Tibial nerve (tissue), 3 donors: ENCODE data around the gene FUT6.

ENCODE experiments used
- POLR2A ChIP-seq, 2 donors: fragments of 450-650 bp; IDR thresholded peaks; one replicate each; pipeline ENCODE4 v1.6.1; 2017; ENCODE audit warnings: antibody characterized with exemption in 2 of 2, mild to moderate bottlenecking in 2 of 2, moderate library complexity in 2 of 2
- TF ChIP-seq, protein P1 (sequence below), 5 experiments: fragments of 200-600 bp in 3 of 5; fragments of 450-650 bp in 2 of 5; sonication (generic) in 3 of 5; IDR thresholded peaks; one replicate each; pipeline ENCODE4 v1.5.1; 2016 to 2019; ENCODE audit warnings: antibody characterized with exemption in 5 of 5, mild to moderate bottlenecking in 3 of 5, moderate library complexity in 2 of 5

DNA sequence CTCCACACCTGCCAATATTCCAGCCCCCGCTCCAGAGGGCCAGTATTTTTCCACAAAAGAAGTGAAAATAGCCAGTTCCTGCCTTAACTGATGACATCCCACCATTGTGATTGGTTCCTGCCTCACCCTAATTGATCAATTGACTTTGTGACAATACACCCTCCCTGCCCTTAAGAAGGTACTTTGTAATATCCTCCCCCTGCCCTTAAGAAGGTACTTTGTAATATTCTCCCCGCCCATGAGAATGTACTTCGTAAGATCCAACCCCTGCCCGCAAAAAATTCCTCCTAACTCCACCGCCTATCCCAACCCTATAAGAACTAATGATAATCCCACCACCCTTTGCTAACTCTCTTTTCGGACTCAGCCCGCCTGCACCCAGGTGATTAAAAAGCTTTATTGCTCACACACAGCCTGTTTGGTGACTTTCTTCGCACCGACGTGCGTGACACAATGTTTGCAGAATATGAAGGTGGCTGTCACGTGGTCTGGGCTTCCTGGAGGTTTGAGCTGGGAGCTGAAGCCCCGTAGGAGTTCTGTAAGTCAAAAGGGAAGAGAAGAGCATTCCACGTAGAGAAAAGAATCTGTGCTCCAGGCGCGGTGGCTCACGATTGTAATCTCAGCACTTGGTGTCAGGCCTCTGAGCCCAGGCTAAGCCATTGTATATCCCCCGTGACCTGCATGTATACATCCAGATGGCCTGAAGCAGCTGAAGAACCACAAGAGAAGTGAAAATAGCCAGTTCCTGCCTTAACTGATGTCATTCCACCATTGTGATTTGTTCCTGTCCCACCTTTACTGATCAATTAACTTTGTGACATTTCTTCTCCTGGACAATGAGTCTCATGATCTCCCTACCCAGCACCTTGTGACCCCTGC lies 17.9 kb upstream of the FUT6 start:
- TF ChIP-seq, protein P1, sequence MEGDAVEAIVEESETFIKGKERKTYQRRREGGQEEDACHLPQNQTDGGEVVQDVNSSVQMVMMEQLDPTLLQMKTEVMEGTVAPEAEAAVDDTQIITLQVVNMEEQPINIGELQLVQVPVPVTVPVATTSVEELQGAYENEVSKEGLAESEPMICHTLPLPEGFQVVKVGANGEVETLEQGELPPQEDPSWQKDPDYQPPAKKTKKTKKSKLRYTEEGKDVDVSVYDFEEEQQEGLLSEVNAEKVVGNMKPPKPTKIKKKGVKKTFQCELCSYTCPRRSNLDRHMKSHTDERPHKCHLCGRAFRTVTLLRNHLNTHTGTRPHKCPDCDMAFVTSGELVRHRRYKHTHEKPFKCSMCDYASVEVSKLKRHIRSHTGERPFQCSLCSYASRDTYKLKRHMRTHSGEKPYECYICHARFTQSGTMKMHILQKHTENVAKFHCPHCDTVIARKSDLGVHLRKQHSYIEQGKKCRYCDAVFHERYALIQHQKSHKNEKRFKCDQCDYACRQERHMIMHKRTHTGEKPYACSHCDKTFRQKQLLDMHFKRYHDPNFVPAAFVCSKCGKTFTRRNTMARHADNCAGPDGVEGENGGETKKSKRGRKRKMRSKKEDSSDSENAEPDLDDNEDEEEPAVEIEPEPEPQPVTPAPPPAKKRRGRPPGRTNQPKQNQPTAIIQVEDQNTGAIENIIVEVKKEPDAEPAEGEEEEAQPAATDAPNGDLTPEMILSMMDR (IDR thresholded peaks at IDR 0.05), result no peak
- no peak for TF ChIP-seq POLR2A (IDR thresholded peaks at IDR 0.05)
